T-helper 17 cell (primary cell): Measurements from ENCODE around the gene G0S2. TPM values are rescaled to one million over a fixed set of nuclear protein-coding genes. Genes with fewer than 3 reads are reported as not detected.

Experiments used
- ATAC-seq: fragments of 150-1000 bp; cut with Tn5 transposase; 2 replicates; pipeline ENCODE4 v1.10.0; 2021; ENCODE audit warnings: mild to moderate bottlenecking, moderate library complexity
- DNase-seq, 3 donors: peaks; one replicate each; pipeline versions ENCODE4 v3.0.0 to v3.0.0-alpha.2; 2020 to 2021
- H3K9me3 ChIP-seq: one replicate; pipeline ENCODE4 v1.7.0; 2013; ENCODE audit warnings: low read length, mild to moderate bottlenecking; ENCODE audit not compliant: control insufficient read depth, poor library complexity, severe bottlenecking
- H3K27ac Mint-ChIP-seq: one replicate; pipeline ENCODE4 v1.8.0; 2022; ENCODE audit warnings: mild to moderate bottlenecking, moderate library complexity, mixed read lengths
- H3K27me3 Mint-ChIP-seq: one replicate; pipeline ENCODE4 v1.8.0; 2022; ENCODE audit warnings: mixed read lengths
- H3K36me3 Mint-ChIP-seq: one replicate; pipeline ENCODE4 v1.8.0; 2022; ENCODE audit warnings: low read depth, mixed read lengths
- H3K4me1 Mint-ChIP-seq: one replicate; pipeline ENCODE4 v1.8.0; 2022; ENCODE audit warnings: mild to moderate bottlenecking, mixed read lengths
- H3K4me3 Mint-ChIP-seq: one replicate; pipeline ENCODE4 v1.8.0; 2022; ENCODE audit warnings: mild to moderate bottlenecking, moderate library complexity, mixed read lengths
- total RNA-seq, 4 donors: library from RNA in 2 of 4; stranded (reverse) in 2 of 4; gene quantifications; one replicate each; pipeline ENCODE4 v1.2.3 and lab custom pipeline; 2022 to 2026

Gene G0S2
- total RNA-seq, 2 donors from 2014 or later: 6.6 to 13.5 TPM

DNA sequence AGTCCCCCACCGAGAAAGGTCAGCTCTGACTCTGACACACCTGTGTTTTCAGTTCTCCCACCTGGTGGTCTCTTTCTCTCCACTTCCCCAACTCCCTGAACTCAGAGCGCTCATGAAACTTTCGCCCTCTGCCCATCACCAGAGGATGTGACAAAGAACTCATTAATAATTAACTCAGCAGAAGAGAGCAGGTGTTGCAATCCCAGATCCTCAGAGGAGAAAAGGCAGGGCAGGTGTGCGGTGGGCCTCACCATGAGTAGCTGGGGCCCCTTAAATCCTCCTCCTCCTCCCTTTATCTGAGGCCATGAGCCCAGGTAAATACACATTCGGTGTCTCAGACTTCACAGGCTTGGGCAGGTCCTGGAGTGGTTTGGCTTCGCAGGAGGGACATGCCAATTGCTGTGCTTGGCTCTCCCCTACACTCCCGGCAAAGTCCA, 21.3 kb upstream of the G0S2 start:
- H3K4me1 Mint-ChIP-seq: peaks cover 36% of the 10 kb centered on the region
- ATAC-seq: no peak

GRCh38 chr1:209655411-209656231, 19.6 kb upstream of the G0S2 start:
- H3K27ac Mint-ChIP-seq: no peak overlapping the region
- ATAC-seq: no peak
- H3K9me3 ChIP-seq: no peaks in the 10 kb centered on the region
- H3K4me3 Mint-ChIP-seq: no peak overlapping the region
- H3K4me1 Mint-ChIP-seq: peaks cover 38% of the 10 kb centered on the region
- no peak for DNase-seq
- H3K27me3 Mint-ChIP-seq: no peaks in the 10 kb centered on the region
- no peaks in the 10 kb centered on the region for H3K36me3 Mint-ChIP-seq

More for the DNA sequence above, 21.3 kb upstream of the G0S2 start:
- no peak for DNase-seq
- no peaks in the 10 kb centered on the region for H3K9me3 ChIP-seq
- H3K27me3 Mint-ChIP-seq: no peaks in the 10 kb centered on the region
- H3K27ac Mint-ChIP-seq: peak overlapping the region; percentile 61
- H3K4me3 Mint-ChIP-seq: no peak overlapping the region
- H3K36me3 Mint-ChIP-seq: no peaks in the 10 kb centered on the region

GRCh38 chr1:209657140-209657879, 17.9 kb upstream of the G0S2 start:
- peak overlapping the region; percentile 45 for H3K27ac Mint-ChIP-seq
- DNase-seq (no peak), ATAC-seq (peak; percentile 71)
- no peaks in the 10 kb centered on the region for H3K27me3 Mint-ChIP-seq
- no peaks in the 10 kb centered on the region for H3K36me3 Mint-ChIP-seq
- H3K9me3 ChIP-seq: no peaks in the 10 kb centered on the region
- no peak overlapping the region for H3K4me3 Mint-ChIP-seq
- peaks cover 33% of the 10 kb centered on the region for H3K4me1 Mint-ChIP-seq

- no peak for DNase-seq
- Mint-ChIP-seq H3K4me3 (no peak overlapping the region), H3K4me1 (peaks cover 27% of the 10 kb centered on the region), H3K27me3 (no peaks in the 10 kb centered on the region), H3K36me3 (no peaks in the 10 kb centered on the region), H3K27ac (peak overlapping the region; percentile 45)
- H3K9me3 ChIP-seq: no peaks in the 10 kb centered on the region
- ATAC-seq: no peak
Measured at GRCh38 chr1:209657918-209658317, 17.3 kb upstream of the G0S2 start.

- no peaks in the 10 kb centered on the region for H3K9me3 ChIP-seq
- DNase-seq: no peak
- Mint-ChIP-seq H3K27ac (peak overlapping the region; percentile 69), H3K36me3 (peaks cover 3% of the 10 kb centered on the region), H3K27me3 (no peaks in the 10 kb centered on the region), H3K4me3 (peak overlapping the region; percentile 25), H3K4me1 (peaks cover 23% of the 10 kb centered on the region)
- ATAC-seq: peak; percentile 40
Measured at GRCh38 chr1:209659909-209660308, 15.3 kb upstream of the G0S2 start.

DNA sequence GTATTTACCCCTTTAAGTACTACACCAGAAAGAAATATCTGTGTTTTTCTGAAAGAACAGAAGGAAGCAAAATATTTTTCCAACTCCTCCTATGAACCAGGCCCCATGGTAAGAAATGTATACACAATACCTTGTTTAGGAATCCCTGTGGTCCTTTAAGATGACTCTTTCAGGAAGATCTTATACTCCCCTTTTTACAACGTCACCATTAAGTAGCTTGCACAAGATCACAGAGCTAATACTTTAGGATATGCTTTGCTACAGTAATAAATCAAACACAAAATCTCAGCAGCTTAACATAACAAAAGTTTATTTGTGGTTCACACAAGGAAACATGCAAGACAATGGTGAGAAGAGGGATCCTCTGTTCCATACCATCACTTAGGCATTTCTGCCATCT, 14.1 kb upstream of the G0S2 start:
- DNase-seq (no peak), ATAC-seq (no peak)
- Mint-ChIP-seq H3K4me3 (no peak overlapping the region), H3K36me3 (peaks cover 3% of the 10 kb centered on the region), H3K27me3 (no peaks in the 10 kb centered on the region), H3K27ac (no peak overlapping the region), H3K4me1 (peaks cover 23% of the 10 kb centered on the region)
- H3K9me3 ChIP-seq: no peaks in the 10 kb centered on the region

- Mint-ChIP-seq H3K36me3 (peaks cover 3% of the 10 kb centered on the region), H3K4me1 (peaks cover 17% of the 10 kb centered on the region), H3K4me3 (no peak overlapping the region), H3K27ac (no peak overlapping the region), H3K27me3 (no peaks in the 10 kb centered on the region)
- no peaks in the 10 kb centered on the region for H3K9me3 ChIP-seq
- ATAC-seq: no peak
- no peak for DNase-seq
Measured at GRCh38 chr1:209662879-209663327, 12.3 kb upstream of the G0S2 start.

DNA sequence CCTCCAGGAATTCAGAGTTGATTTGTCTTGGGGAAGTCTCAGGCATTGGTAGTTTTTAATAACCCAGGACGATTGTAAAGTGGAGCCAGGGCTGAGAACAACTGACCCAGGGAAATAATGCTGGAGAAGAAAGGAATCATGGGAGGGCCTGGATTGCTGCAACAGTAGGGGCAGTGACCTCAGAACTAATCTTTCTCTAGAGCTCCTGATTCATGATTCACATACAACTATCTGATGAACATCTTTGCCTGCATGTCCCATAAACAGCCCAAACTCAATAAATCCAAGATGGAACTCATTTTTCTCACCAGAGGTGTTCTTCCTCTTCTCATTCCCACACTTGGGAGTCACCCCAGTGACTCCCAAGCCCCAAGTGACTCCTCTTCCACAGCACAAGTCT, 8.1 kb upstream of the G0S2 start:
- Mint-ChIP-seq H3K4me1 (peaks cover 12% of the 10 kb centered on the region), H3K4me3 (no peak overlapping the region), H3K27ac (no peak overlapping the region), H3K27me3 (no peaks in the 10 kb centered on the region), H3K36me3 (peaks cover 5% of the 10 kb centered on the region)
- DNase-seq (no peak), ATAC-seq (no peak)
- no peaks in the 10 kb centered on the region for H3K9me3 ChIP-seq

DNA sequence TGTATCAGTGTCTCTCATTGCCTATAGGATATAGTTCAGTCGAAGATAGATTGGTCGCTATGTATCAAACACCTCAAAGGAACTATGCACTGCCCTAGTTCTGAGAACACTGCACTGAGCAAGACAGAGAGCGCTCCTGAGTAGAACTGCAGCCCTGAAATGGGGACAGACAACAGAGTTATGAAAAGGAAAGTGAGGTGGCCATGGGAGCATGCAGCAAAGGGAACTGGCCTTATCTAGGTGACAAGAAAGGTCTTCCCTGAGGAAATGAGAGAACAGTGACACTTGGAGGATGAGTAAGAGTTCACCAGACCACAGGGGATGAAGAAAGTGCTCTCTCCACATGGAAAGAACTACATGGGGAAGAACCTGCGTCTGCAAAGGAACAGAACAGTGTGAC, 7.5 kb upstream of the G0S2 start:
- Mint-ChIP-seq H3K4me1 (peaks cover 16% of the 10 kb centered on the region), H3K4me3 (no peak overlapping the region), H3K27me3 (no peaks in the 10 kb centered on the region), H3K36me3 (peaks cover 5% of the 10 kb centered on the region), H3K27ac (no peak overlapping the region)
- no peaks in the 10 kb centered on the region for H3K9me3 ChIP-seq
- DNase-seq: no peak
- ATAC-seq: peak; percentile 55

DNA sequence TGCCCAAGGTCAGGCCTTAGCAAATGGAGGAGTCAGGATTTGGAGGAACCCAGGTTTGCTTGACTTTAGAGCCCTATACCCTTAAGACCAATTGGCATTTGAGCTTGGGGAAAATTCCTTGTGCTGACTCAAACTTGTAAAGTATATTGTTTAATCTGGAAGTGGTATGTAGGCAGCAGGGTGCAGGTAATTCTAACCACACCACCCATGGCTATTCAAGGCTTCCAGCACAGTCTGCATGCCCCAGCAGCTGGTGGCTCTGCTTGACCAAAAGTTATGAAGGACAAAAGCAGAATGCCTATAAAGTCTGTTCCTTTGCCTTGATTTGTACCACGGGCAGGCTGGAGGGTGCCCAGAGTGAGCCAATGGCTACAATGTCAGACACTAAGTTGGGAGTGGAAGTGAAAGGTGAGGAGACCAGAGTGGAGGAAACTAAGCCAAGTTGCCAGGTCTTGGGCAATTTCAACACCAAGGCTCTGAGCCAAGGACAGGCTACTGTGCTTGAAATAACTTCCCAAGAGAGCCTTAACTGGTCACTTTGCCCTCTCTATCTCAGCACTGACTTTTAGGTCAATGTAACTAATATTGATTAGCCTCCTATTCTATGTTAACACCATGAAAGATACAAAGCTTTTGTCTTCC, 4.7 kb upstream of the G0S2 start:
- Mint-ChIP-seq H3K4me3 (no peak overlapping the region), H3K4me1 (peaks cover 39% of the 10 kb centered on the region), H3K36me3 (peaks cover 2% of the 10 kb centered on the region), H3K27me3 (peaks cover 5% of the 10 kb centered on the region), H3K27ac (peak overlapping the region; percentile 91)
- ATAC-seq: no peak
- no peaks in the 10 kb centered on the region for H3K9me3 ChIP-seq
- no peak for DNase-seq

GRCh38 chr1:209672705-209673630, 2.2 kb upstream of the G0S2 start:
- Mint-ChIP-seq H3K27ac (peak overlapping the region; percentile 91), H3K4me3 (peak overlapping the region; percentile 26), H3K36me3 (peaks cover 4% of the 10 kb centered on the region), H3K4me1 (peaks cover 53% of the 10 kb centered on the region), H3K27me3 (peaks cover 7% of the 10 kb centered on the region)
- peak; percentile 80 for ATAC-seq
- no peaks in the 10 kb centered on the region for H3K9me3 ChIP-seq
- DNase-seq: no peak

DNA sequence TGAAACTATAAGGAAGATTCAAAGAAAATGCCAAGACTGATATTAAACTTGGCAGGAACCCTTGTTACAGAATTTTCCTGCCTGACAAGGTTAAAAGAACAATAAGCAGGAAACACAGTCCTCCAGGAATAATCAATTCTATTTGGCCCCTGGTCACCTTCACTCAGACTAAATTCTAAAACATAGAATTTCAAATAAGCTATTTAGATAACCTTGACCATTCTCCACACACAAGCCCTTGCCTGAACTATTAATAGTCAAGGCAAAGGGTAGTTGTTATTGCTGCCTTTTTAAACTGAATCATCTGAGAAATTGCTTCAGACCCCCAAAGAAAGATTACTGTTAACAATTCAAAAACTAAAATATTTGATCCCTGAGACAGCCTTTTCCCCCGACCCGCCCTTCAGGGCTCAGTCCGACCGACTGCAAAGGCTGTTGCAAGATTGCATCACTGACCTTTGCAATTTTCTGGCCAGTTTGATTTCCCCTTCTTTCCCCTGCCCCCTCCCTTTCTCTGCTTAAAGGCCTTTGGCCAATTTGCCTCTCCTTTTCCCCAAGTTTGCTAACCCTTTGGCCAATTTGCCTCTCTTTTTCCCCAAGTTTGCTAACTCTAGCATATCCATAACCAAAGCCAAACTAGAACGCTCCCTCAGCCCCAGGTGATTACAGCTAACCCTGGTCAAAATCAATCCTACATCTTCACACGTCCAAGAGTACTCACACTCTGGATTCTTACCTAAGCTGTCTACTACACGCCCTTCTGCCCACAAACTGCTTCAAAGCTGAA, 1.4 kb upstream of the G0S2 start:
- Mint-ChIP-seq H3K36me3 (peaks cover 9% of the 10 kb centered on the region), H3K4me1 (peaks cover 57% of the 10 kb centered on the region), H3K4me3 (peak overlapping the region; percentile 81), H3K27me3 (peaks cover 7% of the 10 kb centered on the region), H3K27ac (peak overlapping the region; percentile 91)
- no peaks in the 10 kb centered on the region for H3K9me3 ChIP-seq
- ATAC-seq: no peak
- no peak for DNase-seq
